OCI-LY1 (cell line): ENCODE data around the gene SMC6.

ENCODE experiments used
- H2AFZ ChIP-seq: fragments of 200-600 bp; sonication (generic), shearing (Covaris generic); 2 replicates; pipeline ENCODE4 v1.6.0; 2014; ENCODE audit warnings: antibody characterized with exemption, mild to moderate bottlenecking, low read length
- H3F3A ChIP-seq: fragments of 200-600 bp; sonication (generic), shearing (Covaris generic); 2 replicates; pipeline ENCODE4 v1.6.0; 2014; ENCODE audit warnings: mild to moderate bottlenecking, antibody characterized with exemption, low read length, moderate library complexity; ENCODE audit not compliant: insufficient read depth
- H3K27ac ChIP-seq: fragments of 200-600 bp; sonication (generic); 2 replicates; pipeline ENCODE4 v1.5.1; 2014; ENCODE audit warnings: low read length, mixed run types, mild to moderate bottlenecking, low read depth; ENCODE audit not compliant: poor library complexity, severe bottlenecking
- H3K27me3 ChIP-seq: fragments of 200-600 bp; sonication (generic); 2 replicates; pipeline ENCODE4 v1.6.0; 2014; ENCODE audit warnings: antibody characterized with exemption, mild to moderate bottlenecking, low read length, moderate library complexity; ENCODE audit not compliant: insufficient read depth
- H3K36me3 ChIP-seq: fragments of 200-600 bp; sonication (generic); 2 replicates; pipeline ENCODE4 v1.6.1; 2014; ENCODE audit warnings: mild to moderate bottlenecking, antibody characterized with exemption, low read length, moderate library complexity, mixed read lengths; ENCODE audit not compliant: insufficient read depth
- H3K4me1 ChIP-seq: fragments of 200-600 bp; sonication (generic); 2 replicates; pipeline ENCODE4 v1.5.1; 2014; ENCODE audit warnings: mild to moderate bottlenecking, low read length, moderate library complexity; ENCODE audit not compliant: insufficient read depth, severe bottlenecking
- H3K4me2 ChIP-seq: fragments of 200-600 bp; sonication (generic), shearing (Covaris generic); 2 replicates; pipeline ENCODE4 v1.6.1; 2014; ENCODE audit warnings: low read length
- H3K4me3 ChIP-seq: fragments of 200-600 bp; sonication (generic); 2 replicates; pipeline ENCODE4 v1.5.1; 2014; ENCODE audit warnings: low read length, low read depth, mild to moderate bottlenecking, mixed read lengths; ENCODE audit not compliant: poor library complexity, severe bottlenecking
- H3K79me2 ChIP-seq: fragments of 200-600 bp; shearing (Covaris generic); 2 replicates; pipeline ENCODE4 v1.6.1; 2016; ENCODE audit warnings: mixed run types, low read length, mixed read lengths; ENCODE audit not compliant: insufficient read depth
- H3K9ac ChIP-seq: fragments of 200-600 bp; sonication (generic), shearing (Covaris generic); 2 replicates; pipeline ENCODE4 v1.6.1; 2014; ENCODE audit warnings: mild to moderate bottlenecking, low read length, mixed read lengths
- H3K9me2 ChIP-seq: fragments of 200-600 bp; sonication (generic), shearing (Covaris generic); 2 replicates; pipeline ENCODE4 v1.6.1; 2014; ENCODE audit warnings: low read depth, mild to moderate bottlenecking, low read length, mixed read lengths
- H3K9me3 ChIP-seq: fragments of 200-600 bp; shearing (Covaris generic); 2 replicates; pipeline ENCODE4 v1.6.1; 2014; ENCODE audit warnings: low read length, mixed read lengths
- H4K20me1 ChIP-seq: fragments of 200-600 bp; sonication (generic), shearing (Covaris generic); 2 replicates; pipeline ENCODE4 v1.6.0; 2016; ENCODE audit warnings: mild to moderate bottlenecking, low read length; ENCODE audit not compliant: insufficient read depth
- EZH2 ChIP-seq: fragments of 200-600 bp; sonication (generic), shearing (Covaris generic); IDR thresholded peaks from 2 replicates; pipeline ENCODE4 v1.8.0; 2017; ENCODE audit warnings: borderline replicate concordance, mixed run types, mild to moderate bottlenecking, antibody characterized with exemption, low read length, moderate library complexity, mixed read lengths
- TF ChIP-seq, protein P1 (sequence below): fragments of 200-600 bp; sonication (generic), shearing (Covaris generic); IDR thresholded peaks from 2 replicates; pipeline ENCODE4 v1.5.1; 2017; ENCODE audit warnings: mild to moderate bottlenecking, antibody characterized with exemption, low read length, moderate library complexity, mixed read lengths

Gene SMC6

DNA sequence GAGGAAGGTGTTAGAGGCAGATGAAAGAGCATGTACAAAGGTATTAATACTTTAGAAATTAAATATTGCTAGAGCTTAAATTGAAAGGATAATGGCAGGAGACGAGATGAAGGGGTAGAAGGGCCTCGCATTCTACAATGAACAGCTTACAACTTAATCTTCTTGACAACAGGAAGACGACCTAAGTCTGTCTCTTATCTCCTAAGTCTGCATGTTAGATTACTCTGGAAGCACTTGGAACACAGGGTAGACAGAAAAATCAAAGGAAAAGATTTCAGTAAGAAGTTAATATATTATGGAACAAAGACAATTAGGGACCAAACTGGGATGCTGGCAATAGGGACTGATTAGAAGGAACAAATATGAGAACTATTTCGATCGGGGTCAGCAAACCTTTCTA is 34.9 kb downstream of the SMC6 start:
- Histone ChIP-seq H4K20me1 (no peaks in the 10 kb centered on the region), H3K4me2 (no peak overlapping the region), H2AFZ (no peak overlapping the region), H3K36me3 (peaks cover 74% of the 10 kb centered on the region), H3K9ac (no peak overlapping the region), H3K4me3 (no peak overlapping the region), H3K27me3 (no peaks in the 10 kb centered on the region), H3F3A (no peaks in the 10 kb centered on the region), H3K27ac (no peak overlapping the region), H3K9me2 (no peaks in the 10 kb centered on the region), H3K4me1 (no peaks in the 10 kb centered on the region), H3K79me2 (no peaks in the 10 kb centered on the region), H3K9me3 (no peaks in the 10 kb centered on the region)
- TF ChIP-seq, protein P1, sequence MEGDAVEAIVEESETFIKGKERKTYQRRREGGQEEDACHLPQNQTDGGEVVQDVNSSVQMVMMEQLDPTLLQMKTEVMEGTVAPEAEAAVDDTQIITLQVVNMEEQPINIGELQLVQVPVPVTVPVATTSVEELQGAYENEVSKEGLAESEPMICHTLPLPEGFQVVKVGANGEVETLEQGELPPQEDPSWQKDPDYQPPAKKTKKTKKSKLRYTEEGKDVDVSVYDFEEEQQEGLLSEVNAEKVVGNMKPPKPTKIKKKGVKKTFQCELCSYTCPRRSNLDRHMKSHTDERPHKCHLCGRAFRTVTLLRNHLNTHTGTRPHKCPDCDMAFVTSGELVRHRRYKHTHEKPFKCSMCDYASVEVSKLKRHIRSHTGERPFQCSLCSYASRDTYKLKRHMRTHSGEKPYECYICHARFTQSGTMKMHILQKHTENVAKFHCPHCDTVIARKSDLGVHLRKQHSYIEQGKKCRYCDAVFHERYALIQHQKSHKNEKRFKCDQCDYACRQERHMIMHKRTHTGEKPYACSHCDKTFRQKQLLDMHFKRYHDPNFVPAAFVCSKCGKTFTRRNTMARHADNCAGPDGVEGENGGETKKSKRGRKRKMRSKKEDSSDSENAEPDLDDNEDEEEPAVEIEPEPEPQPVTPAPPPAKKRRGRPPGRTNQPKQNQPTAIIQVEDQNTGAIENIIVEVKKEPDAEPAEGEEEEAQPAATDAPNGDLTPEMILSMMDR = no peak
- TF ChIP-seq EZH2 = no peak

DNA sequence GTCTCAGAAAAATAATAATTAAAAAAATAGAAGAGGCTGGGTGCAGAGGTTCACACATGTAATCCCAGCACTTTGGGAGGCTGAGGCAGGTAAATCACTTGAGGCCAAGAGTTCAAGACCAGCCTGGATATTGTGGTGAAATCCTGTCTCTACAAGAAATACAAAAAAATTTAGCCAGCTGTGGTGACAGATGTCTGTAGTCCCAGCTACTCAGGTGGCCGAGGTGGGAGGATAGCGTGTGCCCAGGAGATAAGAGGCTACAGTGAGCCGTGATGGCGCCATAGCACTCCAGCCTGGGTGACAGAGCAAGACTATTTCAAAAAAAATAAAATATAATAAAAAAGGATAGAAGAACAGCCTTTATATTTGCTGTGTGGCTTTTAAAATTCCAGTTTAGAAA is 35.9 kb downstream of the SMC6 start:
- no peak overlapping the region for H3K4me3 ChIP-seq
- no peaks in the 10 kb centered on the region for H3K9me2 ChIP-seq
- H3F3A ChIP-seq = no peaks in the 10 kb centered on the region
- H3K79me2 ChIP-seq = no peaks in the 10 kb centered on the region
- no peaks in the 10 kb centered on the region for H4K20me1 ChIP-seq
- H3K4me1 ChIP-seq = no peaks in the 10 kb centered on the region
- no peaks in the 10 kb centered on the region for H3K9me3 ChIP-seq
- H3K27ac ChIP-seq = no peak overlapping the region
- H3K9ac ChIP-seq = no peak overlapping the region
- H2AFZ ChIP-seq = no peak overlapping the region
- no peaks in the 10 kb centered on the region for H3K27me3 ChIP-seq
- no peak overlapping the region for H3K4me2 ChIP-seq
- peaks cover 76% of the 10 kb centered on the region for H3K36me3 ChIP-seq
- no peak for TF ChIP-seq EZH2
- TF ChIP-seq, protein P1 = no peak

DNA sequence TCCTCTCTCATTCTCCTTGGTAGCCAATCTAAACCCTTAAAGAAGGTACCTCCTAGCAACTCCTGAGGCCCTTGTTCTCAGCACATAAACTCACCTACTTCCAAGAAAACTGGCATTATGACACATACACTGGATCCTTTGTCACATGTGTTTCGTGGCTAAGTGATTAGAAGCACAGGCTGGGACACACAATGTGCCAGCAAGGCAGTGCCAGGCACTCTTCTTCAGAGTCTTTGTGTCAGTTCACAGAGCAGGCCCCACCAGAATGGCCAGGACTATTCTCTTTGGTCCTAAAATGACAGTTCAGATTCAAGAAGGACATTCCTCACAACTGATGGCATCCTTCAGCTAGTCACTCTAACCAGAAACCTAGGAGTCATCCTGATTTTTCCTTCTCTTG is 40.3 kb downstream of the SMC6 start:
- no peak overlapping the region for H3K27ac ChIP-seq
- no peaks in the 10 kb centered on the region for H3K27me3 ChIP-seq
- no peak overlapping the region for H3K4me3 ChIP-seq
- H3K79me2 ChIP-seq = no peaks in the 10 kb centered on the region
- H3K9ac ChIP-seq = no peak overlapping the region
- no peaks in the 10 kb centered on the region for H3K9me2 ChIP-seq
- no peak overlapping the region for H2AFZ ChIP-seq
- H3K36me3 ChIP-seq = peaks cover 71% of the 10 kb centered on the region
- no peaks in the 10 kb centered on the region for H4K20me1 ChIP-seq
- no peak for TF ChIP-seq EZH2
- TF ChIP-seq, protein P1 = no peak
- H3K9me3 ChIP-seq = no peaks in the 10 kb centered on the region
- H3K4me1 ChIP-seq = no peaks in the 10 kb centered on the region
- no peaks in the 10 kb centered on the region for H3F3A ChIP-seq
- no peak overlapping the region for H3K4me2 ChIP-seq
